Endothelial cell (in vitro differentiated cells): ENCODE results near the gene LGALS9B. TPM values are rescaled to one million over a fixed set of nuclear protein-coding genes. Genes with fewer than 3 reads are reported as not detected.
"Not testable (repeated sequence)": the region's sequence is repeated elsewhere in the genome, so short reads cannot be mapped to it uniquely, and the experiment has no call there.

Source experiments
- DNase-seq: peaks from one replicate; pipeline ENCODE4 v3.0.0; 2021; ENCODE audit warnings: low spot score
- H3K27ac Mint-ChIP-seq: one replicate; pipeline ENCODE4 v1.8.0; 2021; ENCODE audit warnings: mixed read lengths, inconsistent platforms; ENCODE audit not compliant: unreplicated experiment
- H3K27me3 Mint-ChIP-seq: one replicate; pipeline ENCODE4 v1.8.0; 2021; ENCODE audit warnings: mild to moderate bottlenecking, moderate library complexity, mixed read lengths, inconsistent platforms; ENCODE audit not compliant: unreplicated experiment
- H3K36me3 Mint-ChIP-seq: one replicate; pipeline ENCODE4 v1.8.0; 2021; ENCODE audit warnings: mild to moderate bottlenecking, low read depth, mixed read lengths, inconsistent platforms; ENCODE audit not compliant: unreplicated experiment
- H3K4me1 Mint-ChIP-seq: one replicate; pipeline ENCODE4 v1.8.0; 2021; ENCODE audit warnings: mild to moderate bottlenecking, mixed read lengths, inconsistent platforms; ENCODE audit not compliant: unreplicated experiment
- H3K4me3 Mint-ChIP-seq: one replicate; pipeline ENCODE4 v1.8.0; 2021; ENCODE audit warnings: mild to moderate bottlenecking, mixed read lengths, inconsistent platforms; ENCODE audit not compliant: unreplicated experiment
- H3K9me3 Mint-ChIP-seq: one replicate; pipeline ENCODE4 v1.8.0; 2021; ENCODE audit warnings: mixed read lengths, inconsistent platforms; ENCODE audit not compliant: unreplicated experiment
- long read RNA-seq: library from polyadenylated mRNA; unstranded; transcript quantifications from one replicate; pipeline ENCODE4 v2.0.0, GENCODE V29; 2020; ENCODE audit not compliant: unreplicated experiment
- total RNA-seq: library from RNA; stranded (reverse); fragmentation: NEBNext Ultra II Directional; extraction: Animal tissue kit (Norgen Biotek cat#: 25700); gene quantifications from one replicate; pipeline ENCODE4 v1.2.1, GENCODE V29; 2021; ENCODE audit not compliant: unreplicated experiment

The LGALS9B gene
- total RNA-seq, result not detected
- long read RNA-seq, result 0 reads

DNA sequence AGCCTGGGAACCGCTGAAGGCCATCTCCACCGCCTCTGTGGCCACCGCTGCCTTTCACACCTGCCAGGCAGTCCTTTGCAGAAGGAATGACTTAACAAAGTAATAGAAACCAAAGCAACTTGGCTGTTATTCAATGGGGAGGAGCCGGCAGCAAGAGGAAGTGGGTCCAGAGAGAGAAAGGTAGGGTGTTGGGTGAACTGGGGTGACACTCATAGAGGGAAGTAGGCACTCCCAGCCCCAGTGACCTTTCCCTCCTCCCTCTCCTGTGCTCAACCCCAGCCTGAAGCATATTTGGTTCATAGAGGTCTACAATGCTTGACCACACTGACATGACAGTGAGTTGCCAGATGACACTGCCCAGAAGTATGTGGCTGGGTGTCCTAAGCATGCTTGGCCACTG lies at the start of gene LGALS9B:
LGALS9B (minus strand) TSS at position 93 of the 400 bp plus-strand sequence; CDS start at position 24, 69 bp downstream.
- not testable (repeated sequence) for H3K27me3 Mint-ChIP-seq, H3K4me3 Mint-ChIP-seq

DNA sequence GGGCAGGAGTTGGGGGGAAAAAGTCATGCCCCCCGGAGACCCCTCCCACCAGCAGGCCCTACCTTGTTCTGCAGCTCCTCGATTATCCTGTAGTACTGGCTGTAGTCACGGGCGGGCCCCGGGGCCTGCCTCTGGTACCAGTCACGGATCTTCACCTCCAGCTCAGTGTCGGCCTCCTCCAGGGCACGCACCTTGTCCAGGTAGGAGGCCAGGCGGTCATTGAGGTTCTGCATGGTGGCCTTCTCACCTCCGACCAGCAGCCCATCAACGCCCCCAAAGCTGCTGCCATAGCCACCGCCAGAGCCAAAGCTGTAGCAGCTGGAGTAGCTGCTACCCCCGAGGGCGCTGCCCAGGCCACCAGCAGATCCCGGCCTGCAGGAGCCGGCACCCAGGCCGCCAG lies 49.6 kb upstream of the LGALS9B start:
- not testable (repeated sequence) for H3K4me3 Mint-ChIP-seq, H3K27me3 Mint-ChIP-seq, H3K4me1 Mint-ChIP-seq, H3K9me3 Mint-ChIP-seq, H3K36me3 Mint-ChIP-seq, H3K27ac Mint-ChIP-seq, DNase-seq

More for the DNA sequence above, at the start of gene LGALS9B:
- H3K4me1 Mint-ChIP-seq, H3K27ac Mint-ChIP-seq, DNase-seq, H3K9me3 Mint-ChIP-seq, H3K36me3 Mint-ChIP-seq: not testable (repeated sequence)

DNA sequence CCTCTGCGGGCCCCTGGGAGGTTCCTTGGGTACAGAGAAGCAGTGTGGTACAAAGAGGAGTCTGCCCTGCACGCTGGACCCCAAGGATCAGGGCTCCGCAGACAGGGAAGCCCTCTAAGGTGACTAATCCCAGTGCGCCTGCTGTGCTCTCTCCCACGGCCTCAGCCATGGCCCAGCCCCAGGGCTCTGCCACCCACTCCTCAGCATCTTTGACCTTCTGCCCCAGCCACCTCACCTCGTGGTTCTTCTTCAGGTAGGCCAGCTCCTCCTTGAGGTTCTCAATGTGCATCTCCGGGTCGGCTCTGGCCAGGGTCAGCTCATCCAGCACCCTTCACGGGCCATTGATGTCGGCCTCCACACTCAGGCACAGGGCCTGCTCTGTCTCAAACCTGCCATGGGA lies 47.8 kb upstream of the LGALS9B start:
- not testable (repeated sequence) for H3K4me1 Mint-ChIP-seq, DNase-seq

DNA sequence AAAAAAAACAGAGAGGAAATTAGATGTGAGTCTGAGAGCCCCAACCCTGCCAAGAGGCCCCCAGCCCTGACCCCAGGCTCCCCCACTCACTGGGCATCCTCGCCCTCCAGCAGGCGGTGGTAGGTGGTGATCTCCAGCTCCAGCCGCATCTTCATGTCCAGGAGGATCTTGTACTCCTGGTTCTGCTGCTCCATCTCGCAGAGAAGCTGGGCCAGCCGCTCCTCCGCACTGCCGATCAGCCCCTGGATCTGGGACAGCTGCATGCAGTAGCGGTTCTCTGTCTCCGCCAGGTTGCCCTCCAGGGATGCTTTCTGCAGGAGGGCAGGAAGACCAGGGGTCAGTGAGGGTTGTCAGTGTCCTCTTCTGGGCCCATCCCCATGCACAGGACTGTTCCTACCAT lies 46.2 kb upstream of the LGALS9B start:
- H3K27me3 Mint-ChIP-seq, DNase-seq, H3K4me3 Mint-ChIP-seq, H3K4me1 Mint-ChIP-seq, H3K36me3 Mint-ChIP-seq, H3K27ac Mint-ChIP-seq, H3K9me3 Mint-ChIP-seq: not testable (repeated sequence)

More for the DNA sequence above, 47.8 kb upstream of the LGALS9B start:
- H3K27me3 Mint-ChIP-seq, H3K27ac Mint-ChIP-seq, H3K9me3 Mint-ChIP-seq, H3K4me3 Mint-ChIP-seq, H3K36me3 Mint-ChIP-seq: not testable (repeated sequence)

DNA sequence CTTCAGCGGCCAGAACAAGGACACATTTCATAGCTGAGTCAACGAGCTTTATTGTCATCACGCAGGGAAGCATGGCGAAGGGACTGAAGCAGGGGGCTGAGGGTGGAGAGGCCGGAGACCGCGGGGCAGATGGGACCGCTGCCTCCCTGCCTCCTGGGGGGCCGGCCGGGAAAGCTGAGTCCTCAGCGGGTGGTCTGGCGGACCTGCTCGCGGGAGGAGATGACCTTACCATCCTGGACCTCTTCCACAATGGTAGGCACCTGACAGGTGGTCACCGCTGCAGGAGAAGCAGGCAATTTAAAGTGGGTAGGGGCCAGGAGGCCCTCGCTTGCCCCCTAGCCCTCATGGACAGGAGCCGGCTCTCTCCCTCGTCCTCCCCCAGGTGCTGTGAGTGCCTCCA lies 45.0 kb upstream of the LGALS9B start:
- H3K36me3 Mint-ChIP-seq, H3K27me3 Mint-ChIP-seq, H3K4me3 Mint-ChIP-seq, H3K9me3 Mint-ChIP-seq, DNase-seq, H3K27ac Mint-ChIP-seq, H3K4me1 Mint-ChIP-seq: not testable (repeated sequence)

DNA sequence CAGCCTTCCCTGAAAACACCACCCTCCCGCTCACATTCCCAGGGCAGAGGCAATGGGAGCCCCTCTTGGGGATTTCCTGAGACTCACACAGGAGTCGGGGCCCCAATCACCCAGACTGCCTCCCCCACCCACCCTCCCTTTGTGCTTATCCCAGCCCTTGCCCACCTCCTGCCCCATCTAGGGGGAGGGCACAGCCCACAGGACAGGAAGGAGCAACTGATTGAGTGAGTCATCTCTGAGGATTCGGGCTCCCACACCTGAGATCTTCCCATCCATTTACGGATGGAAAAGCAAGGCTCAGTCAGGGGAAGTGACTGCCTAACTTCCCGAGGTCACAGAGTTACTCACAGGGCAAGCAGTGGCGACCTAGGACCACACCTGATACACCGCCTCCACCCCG lies 44.4 kb upstream of the LGALS9B start:
- H3K27me3 Mint-ChIP-seq, H3K27ac Mint-ChIP-seq, H3K4me1 Mint-ChIP-seq, DNase-seq, H3K9me3 Mint-ChIP-seq, H3K36me3 Mint-ChIP-seq, H3K4me3 Mint-ChIP-seq: not testable (repeated sequence)

DNA sequence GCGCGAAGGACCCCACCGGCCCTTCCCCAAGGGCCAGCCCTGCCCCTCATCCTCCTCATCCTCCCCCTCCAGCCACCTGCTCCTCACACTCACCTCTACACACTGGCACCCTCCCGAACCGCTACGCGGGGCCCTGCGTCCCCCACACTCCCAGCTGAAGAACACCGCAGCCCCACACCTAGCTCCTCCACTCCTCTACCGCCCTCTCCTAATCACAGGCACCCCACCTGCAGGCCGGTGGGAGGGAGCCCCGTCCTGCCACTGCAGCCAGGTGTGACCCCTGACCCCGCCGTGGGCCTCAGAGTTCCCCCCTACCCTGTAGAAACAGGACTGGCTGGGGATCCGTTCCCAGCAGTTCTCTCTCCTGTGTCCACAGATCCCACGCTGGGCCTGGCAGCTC lies 38.0 kb upstream of the LGALS9B start:
- not testable (repeated sequence) for H3K4me1 Mint-ChIP-seq, DNase-seq, H3K36me3 Mint-ChIP-seq, H3K27ac Mint-ChIP-seq, H3K27me3 Mint-ChIP-seq, H3K4me3 Mint-ChIP-seq, H3K9me3 Mint-ChIP-seq

DNA sequence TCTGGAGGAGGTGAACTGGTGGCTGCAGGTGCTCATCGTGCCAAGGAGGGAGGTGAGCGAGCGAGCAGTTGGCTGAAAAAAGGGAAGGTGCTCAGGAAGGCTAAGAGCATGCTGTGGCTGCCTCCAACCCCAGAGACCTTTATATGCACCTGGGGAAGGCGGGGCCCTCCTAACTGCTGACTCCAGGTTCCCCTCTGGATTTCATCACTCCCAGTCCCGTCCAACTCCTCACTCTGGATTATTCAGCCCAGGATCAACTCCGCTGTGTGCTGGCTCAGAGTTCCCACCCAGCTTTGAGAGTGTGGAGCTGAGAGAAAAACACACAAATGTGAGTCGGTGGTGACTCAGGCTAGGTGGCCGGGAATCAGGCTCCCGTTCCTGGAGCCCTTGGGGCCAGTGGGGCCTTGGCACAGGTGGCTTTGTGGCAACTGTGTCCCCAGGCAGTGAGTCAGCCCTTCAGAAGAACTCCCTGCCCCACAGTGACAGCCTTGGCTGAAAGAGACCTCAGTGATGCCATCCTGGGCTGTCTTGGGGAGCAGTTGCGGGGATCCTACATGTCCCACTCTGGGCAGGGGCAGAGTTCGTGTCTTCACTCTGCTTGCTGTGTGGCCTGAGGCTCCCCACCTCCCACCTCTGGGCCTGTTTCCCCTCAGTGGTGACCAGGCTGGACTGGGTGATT lies 37.2 kb upstream of the LGALS9B start:
- H3K4me1 Mint-ChIP-seq, DNase-seq, H3K4me3 Mint-ChIP-seq, H3K9me3 Mint-ChIP-seq, H3K27me3 Mint-ChIP-seq, H3K36me3 Mint-ChIP-seq, H3K27ac Mint-ChIP-seq: not testable (repeated sequence)

DNA sequence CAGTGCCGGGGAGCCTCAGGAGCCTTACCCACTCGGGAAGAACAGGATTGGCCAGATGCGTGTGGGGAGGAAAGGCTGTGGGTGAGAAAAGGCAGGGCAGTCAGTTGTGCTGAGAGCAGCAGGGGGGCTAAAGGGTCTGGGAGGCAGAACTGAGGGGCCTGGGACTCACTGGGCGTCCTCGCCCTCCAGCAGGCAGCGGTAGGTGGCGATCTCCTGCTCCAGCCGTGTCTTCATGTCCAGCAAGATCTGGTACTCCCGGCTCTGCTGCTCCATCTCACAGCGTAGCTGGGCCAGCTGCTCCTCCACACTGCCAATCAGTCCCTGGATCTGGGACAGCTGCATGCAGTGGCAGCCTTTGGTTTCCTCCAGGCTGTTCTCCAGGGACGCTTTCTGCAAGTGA lies 34.6 kb upstream of the LGALS9B start:
- not testable (repeated sequence) for H3K27ac Mint-ChIP-seq, H3K4me3 Mint-ChIP-seq, H3K9me3 Mint-ChIP-seq, H3K4me1 Mint-ChIP-seq, H3K36me3 Mint-ChIP-seq, DNase-seq, H3K27me3 Mint-ChIP-seq

DNA sequence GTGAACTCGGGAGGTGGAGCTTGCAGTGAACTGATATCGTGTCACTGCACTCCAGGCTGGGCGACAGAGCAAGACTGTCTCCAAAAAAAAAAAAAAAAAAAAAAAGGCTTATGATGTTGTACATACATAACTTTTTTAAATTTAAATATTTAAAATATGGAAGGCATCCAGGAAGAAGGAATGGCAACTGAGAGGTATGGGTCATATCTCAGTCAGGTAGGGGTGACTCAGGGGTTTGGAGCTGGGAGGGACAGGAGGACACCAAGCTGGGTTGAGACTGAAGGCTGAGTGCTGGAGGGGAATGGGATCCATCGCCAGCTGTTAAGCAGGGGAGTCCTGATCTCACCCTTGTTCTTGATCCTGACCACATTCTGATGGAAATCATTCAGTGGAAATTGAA lies 33.0 kb upstream of the LGALS9B start:
- not testable (repeated sequence) for H3K4me3 Mint-ChIP-seq, H3K27ac Mint-ChIP-seq, H3K36me3 Mint-ChIP-seq, H3K4me1 Mint-ChIP-seq, DNase-seq, H3K9me3 Mint-ChIP-seq, H3K27me3 Mint-ChIP-seq

DNA sequence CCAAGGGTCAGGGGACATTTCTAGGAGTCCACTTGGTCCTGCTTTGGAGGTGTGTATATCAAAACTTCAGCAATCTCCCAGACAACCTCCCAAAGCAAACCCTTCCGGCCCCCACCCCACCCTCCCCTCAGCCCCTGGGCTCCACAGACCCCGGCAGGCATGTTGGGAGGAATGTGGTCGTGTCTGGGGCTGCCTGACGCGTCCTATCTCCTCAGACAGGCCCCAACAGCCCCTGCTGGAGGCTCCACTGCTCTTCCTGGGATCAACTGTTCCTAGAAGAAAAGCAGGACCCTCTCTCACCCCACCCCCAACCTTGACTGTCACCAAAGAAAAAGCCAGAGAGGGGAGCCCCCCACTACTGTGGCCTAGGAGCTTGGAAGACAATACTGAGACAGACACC lies 28.1 kb upstream of the LGALS9B start:
- H3K4me1 Mint-ChIP-seq, H3K27ac Mint-ChIP-seq, H3K4me3 Mint-ChIP-seq, H3K9me3 Mint-ChIP-seq, DNase-seq, H3K36me3 Mint-ChIP-seq, H3K27me3 Mint-ChIP-seq: not testable (repeated sequence)

DNA sequence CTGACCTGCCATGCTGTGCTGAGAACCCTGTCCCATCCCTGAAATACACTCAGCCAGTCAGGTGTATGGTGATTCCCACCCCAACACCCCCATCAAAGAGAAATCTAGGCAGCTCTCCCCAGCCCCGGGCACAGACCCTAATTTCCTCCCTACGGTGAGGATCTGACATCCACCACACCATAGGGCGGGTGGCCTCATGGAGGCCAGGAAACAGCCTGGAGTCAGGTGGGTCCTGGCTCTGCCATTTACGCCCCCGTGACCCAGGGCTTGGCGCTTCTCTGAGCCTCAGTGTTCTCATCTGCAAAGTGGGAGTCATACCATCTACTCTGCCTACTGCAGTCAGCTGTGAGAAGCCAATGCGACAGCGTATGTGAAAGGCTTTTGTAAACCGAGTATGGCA lies 27.4 kb upstream of the LGALS9B start:
- not testable (repeated sequence) for H3K9me3 Mint-ChIP-seq, H3K4me3 Mint-ChIP-seq, H3K27ac Mint-ChIP-seq, H3K36me3 Mint-ChIP-seq, DNase-seq, H3K4me1 Mint-ChIP-seq, H3K27me3 Mint-ChIP-seq

DNA sequence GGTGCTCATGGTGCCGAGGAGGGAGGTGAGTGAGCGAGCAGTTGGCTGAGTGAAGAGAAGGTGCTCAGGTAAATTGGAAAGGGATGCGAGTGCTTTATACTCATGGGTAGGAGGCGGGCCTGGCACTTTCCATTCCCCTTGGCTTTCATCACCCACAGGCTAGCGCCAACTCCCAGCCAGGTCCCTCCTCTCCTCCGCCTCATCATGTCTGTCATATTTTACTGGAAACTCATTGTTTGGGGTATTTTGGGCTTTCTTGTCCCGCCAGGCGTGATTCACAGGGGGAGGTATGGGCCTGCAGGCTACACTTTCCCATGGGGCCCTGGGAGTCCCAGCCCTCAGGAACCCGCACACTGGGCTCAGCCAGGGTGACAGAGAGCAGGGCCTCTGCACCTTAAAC lies 26.8 kb upstream of the LGALS9B start:
- H3K27ac Mint-ChIP-seq, H3K4me3 Mint-ChIP-seq, H3K4me1 Mint-ChIP-seq: not testable (repeated sequence)

More for the DNA sequence above, 26.8 kb upstream of the LGALS9B start:
- not testable (repeated sequence) for H3K36me3 Mint-ChIP-seq, DNase-seq, H3K9me3 Mint-ChIP-seq, H3K27me3 Mint-ChIP-seq
